Neutrophil (primary cell): Measurements from ENCODE around the gene CCL13.

Experiments used
- H3K27ac ChIP-seq: fragments of 200-600 bp; sonication (generic); 2 replicates; pipeline ENCODE4 v1.5.1; 2016; ENCODE audit warnings: mild to moderate bottlenecking, moderate library complexity
- H3K27me3 ChIP-seq: fragments of 200-600 bp; sonication (generic); 2 replicates; pipeline ENCODE4 v1.6.0; 2016; ENCODE audit warnings: mild to moderate bottlenecking
- H3K36me3 ChIP-seq: fragments of 200-600 bp; sonication (generic); 2 replicates; pipeline ENCODE4 v1.5.1; 2017
- H3K4me1 ChIP-seq, 2 experiments: fragments of 200-600 bp in 1 of 2; sonication (generic) in 1 of 2; 1 replicate in 1 of 2; 2 replicates in 1 of 2; pipeline versions ENCODE4 v1.5.1 to v1.6.1; 2013 to 2016; ENCODE audit warnings: low read depth in 1 of 2, low read length in 1 of 2, mild to moderate bottlenecking in 1 of 2, moderate library complexity in 1 of 2; ENCODE audit not compliant: control insufficient read depth in 1 of 2, insufficient read depth in 1 of 2
- H3K4me3 ChIP-seq, 2 experiments: fragments of 200-600 bp in 1 of 2; sonication (generic) in 1 of 2; 1 replicate in 1 of 2; 2 replicates in 1 of 2; pipeline ENCODE4 v1.5.1; 2013 to 2016; ENCODE audit warnings: low read depth in 1 of 2, low read length in 1 of 2, mild to moderate bottlenecking in 1 of 2, moderate library complexity in 1 of 2
- H3K9me3 ChIP-seq: fragments of 200-600 bp; sonication (generic); 2 replicates; pipeline ENCODE4 v1.5.1; 2016
- TF ChIP-seq, protein P1 (sequence below): fragments of 200-600 bp; sonication (generic); IDR thresholded peaks from 2 replicates; pipeline ENCODE4 v1.5.1; 2016; ENCODE audit warnings: antibody characterized with exemption

CCL13 gene

GRCh38 chr17:34384822-34385605, 28.7 kb downstream of the CCL13 start:
- Histone ChIP-seq H3K36me3 (no peaks in the 10 kb centered on the region), H3K4me1 (no peaks in the 10 kb centered on the region), H3K9me3 (no peaks in the 10 kb centered on the region), H3K27ac (no peak overlapping the region), H3K4me3 (no peak overlapping the region), H3K27me3 (peaks cover 13% of the 10 kb centered on the region)
- TF ChIP-seq, protein P1, sequence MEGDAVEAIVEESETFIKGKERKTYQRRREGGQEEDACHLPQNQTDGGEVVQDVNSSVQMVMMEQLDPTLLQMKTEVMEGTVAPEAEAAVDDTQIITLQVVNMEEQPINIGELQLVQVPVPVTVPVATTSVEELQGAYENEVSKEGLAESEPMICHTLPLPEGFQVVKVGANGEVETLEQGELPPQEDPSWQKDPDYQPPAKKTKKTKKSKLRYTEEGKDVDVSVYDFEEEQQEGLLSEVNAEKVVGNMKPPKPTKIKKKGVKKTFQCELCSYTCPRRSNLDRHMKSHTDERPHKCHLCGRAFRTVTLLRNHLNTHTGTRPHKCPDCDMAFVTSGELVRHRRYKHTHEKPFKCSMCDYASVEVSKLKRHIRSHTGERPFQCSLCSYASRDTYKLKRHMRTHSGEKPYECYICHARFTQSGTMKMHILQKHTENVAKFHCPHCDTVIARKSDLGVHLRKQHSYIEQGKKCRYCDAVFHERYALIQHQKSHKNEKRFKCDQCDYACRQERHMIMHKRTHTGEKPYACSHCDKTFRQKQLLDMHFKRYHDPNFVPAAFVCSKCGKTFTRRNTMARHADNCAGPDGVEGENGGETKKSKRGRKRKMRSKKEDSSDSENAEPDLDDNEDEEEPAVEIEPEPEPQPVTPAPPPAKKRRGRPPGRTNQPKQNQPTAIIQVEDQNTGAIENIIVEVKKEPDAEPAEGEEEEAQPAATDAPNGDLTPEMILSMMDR = no peak

- H3K27ac ChIP-seq = no peak overlapping the region
- no peaks in the 10 kb centered on the region for H3K4me1 ChIP-seq
- TF ChIP-seq, protein P1 = no peak
Observed at GRCh38 chr17:34386343-34386696, 30.0 kb downstream of the CCL13 start.

DNA sequence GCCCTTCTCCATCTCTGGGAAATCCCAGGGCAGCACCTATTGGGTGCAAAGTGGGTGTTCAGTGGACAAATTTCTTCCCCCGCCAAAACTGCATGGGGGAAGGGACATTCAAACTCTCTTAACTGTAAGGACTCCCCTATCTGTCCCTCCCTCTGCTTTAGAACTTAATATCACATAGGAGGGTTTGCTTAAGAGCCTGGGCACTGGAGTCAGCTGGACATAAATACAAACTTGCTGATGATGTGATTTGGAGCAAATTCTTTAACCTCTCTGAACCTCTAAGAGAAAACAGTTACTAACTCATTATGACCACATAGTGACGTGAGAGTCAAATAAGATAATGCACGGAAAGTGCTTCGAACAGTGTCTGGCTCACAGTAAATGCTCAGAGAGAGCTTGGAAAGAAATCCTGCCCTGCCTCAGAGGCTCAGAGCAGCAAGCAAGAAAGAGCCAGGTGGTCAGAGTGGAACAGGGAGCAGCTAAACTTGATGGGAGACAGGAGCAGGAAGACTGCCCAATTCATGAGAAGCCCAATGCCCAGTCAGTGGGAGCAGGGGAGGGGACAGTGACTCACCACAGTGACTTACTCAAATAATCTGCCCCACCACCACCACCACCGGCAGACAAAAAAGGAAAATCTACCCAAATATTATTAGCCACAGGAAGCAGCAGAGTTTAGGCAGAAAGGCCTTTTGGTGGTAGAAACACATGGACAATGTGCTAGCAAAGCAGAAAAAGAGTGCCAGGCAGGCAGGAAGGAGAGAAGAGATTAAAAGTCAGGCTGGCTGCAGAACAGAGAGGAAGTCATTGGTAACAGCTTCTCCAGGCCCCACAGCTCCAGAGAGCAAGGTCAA, 30.6 kb downstream of the CCL13 start:
- H3K4me3 ChIP-seq = no peak overlapping the region
- TF ChIP-seq, protein P1 = no peak
- H3K27me3 ChIP-seq = peaks cover 13% of the 10 kb centered on the region
- no peaks in the 10 kb centered on the region for H3K36me3 ChIP-seq
- H3K27ac ChIP-seq = no peak overlapping the region
- no peaks in the 10 kb centered on the region for H3K9me3 ChIP-seq
- H3K4me1 ChIP-seq = no peaks in the 10 kb centered on the region

More at GRCh38 chr17:34386343-34386696, 30.0 kb downstream of the CCL13 start:
- no peak overlapping the region for H3K4me3 ChIP-seq
- H3K27me3 ChIP-seq = peaks cover 13% of the 10 kb centered on the region
- no peaks in the 10 kb centered on the region for H3K36me3 ChIP-seq
- H3K9me3 ChIP-seq = no peaks in the 10 kb centered on the region

DNA sequence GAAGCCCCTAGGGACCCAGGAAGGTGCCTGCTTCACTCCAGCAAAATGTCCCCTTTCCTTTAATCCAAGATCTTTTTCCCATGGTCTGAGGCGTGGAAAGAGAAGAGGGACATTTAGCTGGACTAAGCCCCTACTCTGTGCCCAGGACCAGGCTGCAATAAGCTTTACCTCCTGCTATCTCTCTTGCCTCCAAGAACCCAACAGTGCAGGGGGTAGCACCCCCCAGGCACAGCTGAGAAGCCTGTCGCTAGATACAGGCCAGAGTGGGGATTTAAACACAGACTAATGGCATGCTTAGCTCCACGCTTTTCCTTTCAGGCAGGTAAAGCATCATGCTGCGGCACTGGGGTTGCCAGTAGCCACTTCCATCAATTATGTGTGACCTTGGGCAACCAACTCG, 31.3 kb downstream of the CCL13 start:
- Histone ChIP-seq H3K36me3 (no peaks in the 10 kb centered on the region), H3K27me3 (peaks cover 9% of the 10 kb centered on the region), H3K4me1 (no peaks in the 10 kb centered on the region), H3K9me3 (no peaks in the 10 kb centered on the region), H3K27ac (no peak overlapping the region), H3K4me3 (no peak overlapping the region)
- TF ChIP-seq, protein P1 = no peak

DNA sequence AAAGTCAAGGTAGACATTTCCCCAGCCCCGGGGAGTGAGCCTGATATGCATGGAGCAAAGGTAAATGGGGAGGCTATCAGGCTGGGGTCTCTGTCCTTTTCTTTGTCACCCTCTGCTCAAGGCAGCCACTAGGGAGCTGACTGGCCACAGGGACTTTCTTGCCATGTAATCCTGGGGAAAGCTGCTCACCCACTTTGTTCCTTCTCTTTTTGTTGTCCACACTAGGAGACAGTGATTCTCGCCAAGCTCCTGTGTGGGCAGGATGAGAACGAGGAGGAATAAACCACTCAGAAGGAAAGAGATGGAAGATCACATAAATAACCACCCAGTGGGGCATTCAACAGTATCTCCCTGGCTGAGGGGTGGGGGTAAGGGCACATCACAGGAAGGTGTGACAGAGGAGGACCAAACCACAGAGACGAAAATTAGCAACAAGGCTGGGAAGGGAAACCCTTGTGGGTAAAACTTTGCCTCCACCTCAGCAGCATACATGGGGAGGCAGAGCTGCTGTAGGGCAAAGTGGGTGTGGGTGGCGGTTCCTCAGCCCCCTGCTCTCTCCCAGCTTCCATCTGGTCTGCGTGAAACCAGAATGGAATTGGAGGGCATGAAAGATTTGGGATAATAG, 33.0 kb downstream of the CCL13 start:
- Histone ChIP-seq H3K4me1 (no peaks in the 10 kb centered on the region), H3K4me3 (no peak overlapping the region), H3K36me3 (no peaks in the 10 kb centered on the region), H3K27ac (no peak overlapping the region), H3K9me3 (no peaks in the 10 kb centered on the region), H3K27me3 (peaks cover 6% of the 10 kb centered on the region)
- TF ChIP-seq, protein P1 = no peak
